ENCODE results near the gene CDC37L1. TPM values are rescaled to one million over a fixed set of nuclear protein-coding genes. Genes with fewer than 3 reads are reported as not detected.

CDC37L1 gene
- polyA plus RNA-seq, 1 of the 3 experiments (the other 2 are of a cell fraction) = 6.5 TPM

DNA sequence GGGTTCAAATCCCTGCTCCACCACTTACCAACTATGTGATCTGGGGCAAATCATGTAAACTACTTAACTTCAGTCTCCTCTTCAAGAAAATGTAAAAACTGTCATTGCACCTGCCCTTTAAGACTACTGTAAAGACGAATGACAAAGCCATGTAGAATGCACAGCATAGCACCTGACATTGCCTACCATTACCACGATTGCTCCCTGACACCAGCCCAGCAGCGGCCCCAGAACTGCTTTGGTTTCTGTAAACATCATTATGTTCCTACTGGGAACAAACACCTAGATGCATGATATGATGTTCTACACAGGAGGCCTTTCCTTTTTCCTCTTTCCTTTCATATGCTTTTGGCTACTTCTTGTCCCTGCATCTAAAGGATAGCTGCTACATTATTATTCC is 40.4 kb upstream of the CDC37L1 start:
- H3K4me3 ChIP-seq (ENCODE audit: low read depth in 2 of 2, low read length in 1 of 2) = no peak overlapping the region
- no peak for DNase-seq
- no peaks in the 10 kb centered on the region; the same call in 1 of the 2 replicates for H3K27me3 ChIP-seq (ENCODE audit: insufficient read depth)
- ChIA-PET POLR2A (no interaction called here), CTCF (interaction anchor here (1.3 to 2.5 kb wide), 13 partner anchors 18 to 1781 kb away, joined by 3 to 21 read pairs (median 7); no protein-coding TSS in a partner anchor)
- H3K36me3 ChIP-seq (replicated peaks in 1 of 2; ENCODE audit: control insufficient read depth in 1 of 2, insufficient read depth in 2 of 2, low read length in 1 of 2) = no peaks in the 10 kb centered on the region
- WGBS (ENCODE audit: low lambda C conversion rate) = 70% methylated on average over 3 of the region's 3 CpGs
- no peaks in the 10 kb centered on the region for H3F3A ChIP-seq (replicated peaks; ENCODE audit: insufficient read depth)
- H3K4me2 ChIP-seq = no peak overlapping the region
- H3K9me3 ChIP-seq = no peaks in the 10 kb centered on the region
- no peak overlapping the region for H2AFZ ChIP-seq (ENCODE audit: low read depth)
- no peaks in the 10 kb centered on the region for H4K20me1 ChIP-seq (ENCODE audit: insufficient read depth)
- no peak overlapping the region for H3K27ac ChIP-seq (ENCODE audit: low read depth in 2 of 2, low read length in 1 of 2)
- H3K4me1 ChIP-seq (ENCODE audit: control insufficient read depth in 1 of 2, insufficient read depth in 2 of 2, low read depth in 1 of 2, low read length in 1 of 2) = no peaks in the 10 kb centered on the region; a peak in 1 of 4 replicates
- TF ChIP-seq MXI1 (IDR thresholded peaks at IDR 0.05; ENCODE audit: low read depth, low read length) (no peak), YY1 (IDR thresholded peaks at IDR 0.05; ENCODE audit: low read depth) (no peak), FOSL2 (IDR thresholded peaks at IDR 0.05; ENCODE audit: borderline replicate concordance, low read depth) (no peak), RFX5 (IDR thresholded peaks at IDR 0.05; ENCODE audit: low read length) (no peak), MAX (IDR thresholded peaks at IDR 0.05; ENCODE audit: low read depth) (no peak), SMC3 (IDR thresholded peaks at IDR 0.05; ENCODE audit: low read depth, low read length) (no peak), RCOR1 (IDR thresholded peaks at IDR 0.05; ENCODE audit: low read length) (no peak), GABPA (IDR thresholded peaks at IDR 0.05; ENCODE audit: low read depth) (no peak), USF2 (IDR thresholded peaks at IDR 0.05; ENCODE audit: borderline replicate concordance, low read depth, low read length) (no peak), GATA2 (CRISPR knock-in tag; IDR thresholded peaks at IDR 0.05) (no peak), EP300 (IDR thresholded peaks at IDR 0.05; ENCODE audit: borderline replicate concordance in 1 of 2, low read depth in 1 of 2, low read length in 1 of 2) (no peak), SIN3A (IDR thresholded peaks at IDR 0.05; ENCODE audit: borderline replicate concordance, low read depth, low read length) (no peak), FOXM1 (IDR thresholded peaks at IDR 0.05; ENCODE audit: low read depth) (no peak), NRF1 (IDR thresholded peaks at IDR 0.05; ENCODE audit: low read depth, low read length) (no peak), TCF12 (IDR thresholded peaks at IDR 0.05) (no peak)
- TF ChIP-seq, protein P1, sequence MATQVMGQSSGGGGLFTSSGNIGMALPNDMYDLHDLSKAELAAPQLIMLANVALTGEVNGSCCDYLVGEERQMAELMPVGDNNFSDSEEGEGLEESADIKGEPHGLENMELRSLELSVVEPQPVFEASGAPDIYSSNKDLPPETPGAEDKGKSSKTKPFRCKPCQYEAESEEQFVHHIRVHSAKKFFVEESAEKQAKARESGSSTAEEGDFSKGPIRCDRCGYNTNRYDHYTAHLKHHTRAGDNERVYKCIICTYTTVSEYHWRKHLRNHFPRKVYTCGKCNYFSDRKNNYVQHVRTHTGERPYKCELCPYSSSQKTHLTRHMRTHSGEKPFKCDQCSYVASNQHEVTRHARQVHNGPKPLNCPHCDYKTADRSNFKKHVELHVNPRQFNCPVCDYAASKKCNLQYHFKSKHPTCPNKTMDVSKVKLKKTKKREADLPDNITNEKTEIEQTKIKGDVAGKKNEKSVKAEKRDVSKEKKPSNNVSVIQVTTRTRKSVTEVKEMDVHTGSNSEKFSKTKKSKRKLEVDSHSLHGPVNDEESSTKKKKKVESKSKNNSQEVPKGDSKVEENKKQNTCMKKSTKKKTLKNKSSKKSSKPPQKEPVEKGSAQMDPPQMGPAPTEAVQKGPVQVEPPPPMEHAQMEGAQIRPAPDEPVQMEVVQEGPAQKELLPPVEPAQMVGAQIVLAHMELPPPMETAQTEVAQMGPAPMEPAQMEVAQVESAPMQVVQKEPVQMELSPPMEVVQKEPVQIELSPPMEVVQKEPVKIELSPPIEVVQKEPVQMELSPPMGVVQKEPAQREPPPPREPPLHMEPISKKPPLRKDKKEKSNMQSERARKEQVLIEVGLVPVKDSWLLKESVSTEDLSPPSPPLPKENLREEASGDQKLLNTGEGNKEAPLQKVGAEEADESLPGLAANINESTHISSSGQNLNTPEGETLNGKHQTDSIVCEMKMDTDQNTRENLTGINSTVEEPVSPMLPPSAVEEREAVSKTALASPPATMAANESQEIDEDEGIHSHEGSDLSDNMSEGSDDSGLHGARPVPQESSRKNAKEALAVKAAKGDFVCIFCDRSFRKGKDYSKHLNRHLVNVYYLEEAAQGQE (IDR thresholded peaks at IDR 0.05; ENCODE audit: low read depth, low read length) = no peak
- H3K9me2 ChIP-seq = no peaks in the 10 kb centered on the region
- no peaks in the 10 kb centered on the region for H3K79me2 ChIP-seq (ENCODE audit: insufficient read depth)
- no peak overlapping the region for H3K9ac ChIP-seq
